Endometrial microvascular endothelial cells (primary cell): ENCODE data around the gene POSTN. TPM values are rescaled to one million over a fixed set of nuclear protein-coding genes. Genes with fewer than 3 reads are reported as not detected.
"Not testable (repeated sequence)": the region's sequence is repeated elsewhere in the genome, so short reads cannot be mapped to it uniquely, and the experiment has no call there.

Source experiments
- in situ Hi-C: cut with HindIII; loops from 2 replicates; pipeline ENCODE4 v1.10.0; 2017; ENCODE audit warnings: low sequenced_read_pairs, low pct_unique_long_range_greater_than_20kb; ENCODE audit errors: inconsistent ontology term
- total RNA-seq: library from RNA; depleted of rRNA; stranded (reverse); fragments of >200 nt; gene quantifications from one replicate; pipeline ENCODE4 v1.2.3, GENCODE V29; 2015; ENCODE audit errors: inconsistent ontology term

Gene POSTN
- total RNA-seq, 1 donor from 2014 or later: 14.8 TPM

- in situ Hi-C loops: no loop called here
These were observed 3.3 kb upstream of the POSTN start for GRCh38 chr13:37601648-37602440.

GRCh38 chr13:37599519-37599918 is 951 bp upstream of the POSTN start:
- in situ Hi-C loops: no loop called here

- in situ Hi-C loops: no loop called here
These were observed 1.0 kb downstream of the POSTN start for GRCh38 chr13:37597477-37598025.

DNA sequence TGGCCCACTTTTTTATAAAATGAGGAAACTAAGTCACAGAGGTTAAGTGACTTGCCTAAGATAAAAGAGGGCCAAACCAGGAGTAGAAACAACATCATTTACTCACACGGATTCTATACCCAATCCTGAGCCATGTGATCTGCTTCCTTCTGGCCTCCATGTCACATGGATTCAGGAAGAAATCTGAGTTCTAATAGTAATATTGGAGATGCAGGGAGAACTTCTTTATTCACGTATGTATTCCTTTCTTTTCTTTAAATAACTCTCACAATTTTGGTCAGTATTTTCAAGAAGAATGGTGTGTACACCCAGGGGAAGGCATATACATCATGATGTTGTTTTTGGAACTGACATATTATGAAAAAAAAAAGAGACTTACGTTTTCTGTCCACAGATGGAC is 1.8 kb downstream of the POSTN start:
- in situ Hi-C loops: no loop called here

GRCh38 chr13:37595162-37595561 is 3.4 kb downstream of the POSTN start:
- in situ Hi-C loops: no loop called here

- in situ Hi-C loops: no loop called here
These were observed 4.0 kb downstream of the POSTN start for GRCh38 chr13:37594550-37594949.

DNA sequence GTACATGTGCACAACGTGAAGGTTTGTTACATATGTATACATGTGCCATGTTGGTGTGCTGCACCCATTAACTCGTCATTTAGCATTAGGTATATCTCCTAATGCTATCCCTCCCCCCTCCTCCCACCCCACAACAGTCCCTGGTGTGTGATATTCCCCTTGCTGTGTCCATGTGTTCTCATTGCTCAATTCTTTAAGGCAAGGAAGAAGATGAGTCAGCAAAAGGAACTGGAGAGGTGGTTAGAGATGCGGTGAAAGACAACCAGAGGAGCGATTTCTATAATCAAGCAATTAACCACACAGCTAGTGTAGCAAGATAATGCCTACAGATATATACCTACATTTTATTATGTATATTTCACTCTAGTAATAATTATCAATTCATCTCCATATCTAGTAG is 9.2 kb downstream of the POSTN start:
- in situ Hi-C loops: not testable (repeated sequence)

DNA sequence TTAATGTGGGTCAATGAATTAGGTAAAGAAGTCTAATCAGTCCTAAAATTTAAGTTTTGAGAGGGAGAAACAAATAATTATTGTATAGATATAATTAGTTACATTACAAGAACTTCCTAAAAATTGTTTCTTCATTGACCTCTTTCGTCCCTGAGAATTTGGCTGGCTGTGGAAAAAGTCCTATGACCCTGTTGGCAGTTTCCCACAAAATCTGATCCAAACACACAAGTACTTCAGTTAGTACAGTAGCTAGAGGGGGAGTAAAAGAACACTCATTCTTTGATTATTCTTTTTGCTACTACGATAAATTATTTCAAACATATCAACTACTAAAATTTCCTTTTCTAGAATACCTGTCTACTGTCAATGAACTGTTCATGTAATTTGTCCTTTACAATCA is 11.3 kb downstream of the POSTN start:
- in situ Hi-C loops: no loop called here

GRCh38 chr13:37586164-37586563 is 12.4 kb downstream of the POSTN start:
- in situ Hi-C loops: no loop called here

- in situ Hi-C loops: no loop called here
These were observed 13.0 kb downstream of the POSTN start for GRCh38 chr13:37585541-37585940.

- in situ Hi-C loops: no loop called here
These were observed 22.0 kb downstream of the POSTN start for GRCh38 chr13:37576601-37577000.

- in situ Hi-C loops: no loop called here
These were observed 33.1 kb downstream of the POSTN start for GRCh38 chr13:37565425-37565824.

DNA sequence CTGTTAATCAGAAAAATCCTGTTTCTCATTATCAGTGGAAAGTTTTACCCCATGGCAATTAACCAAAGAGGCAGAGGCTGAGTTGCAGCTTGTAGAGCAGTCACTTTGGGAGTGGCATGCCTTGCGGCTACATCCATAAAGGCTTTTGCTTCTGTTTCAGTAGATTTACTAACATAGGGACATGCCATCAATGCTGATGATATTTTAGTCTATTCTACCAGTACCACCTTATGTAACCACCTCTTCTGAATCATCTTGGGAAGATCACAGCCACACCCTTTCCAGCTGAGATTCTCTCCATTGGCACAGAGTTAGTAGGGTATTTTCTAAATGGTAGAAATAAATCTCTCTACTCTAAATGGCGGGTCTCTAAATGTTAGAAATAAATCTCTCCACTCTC is 37.5 kb downstream of the POSTN start:
- in situ Hi-C loops: no loop called here

- in situ Hi-C loops: no loop called here
These were observed 38.0 kb downstream of the POSTN start for GRCh38 chr13:37560526-37560925.

DNA sequence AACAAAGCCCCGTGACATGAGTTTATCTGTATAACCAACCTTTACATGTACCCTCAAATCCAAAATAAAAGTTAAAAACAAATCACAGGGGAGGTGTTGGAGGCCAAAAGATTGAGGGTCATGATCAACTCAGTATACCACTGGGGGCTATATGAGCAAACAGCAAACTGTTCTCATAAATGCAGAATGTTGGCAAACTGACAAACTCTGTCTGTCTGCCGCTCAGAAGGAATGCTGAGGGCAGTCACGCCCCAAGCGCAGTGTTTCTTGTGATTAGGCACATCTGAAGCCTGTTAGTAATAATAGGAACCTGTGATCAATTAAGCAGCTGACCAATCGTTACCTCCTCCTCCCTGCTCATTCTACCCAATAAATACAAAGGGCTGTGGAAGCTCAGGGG is 39.8 kb downstream of the POSTN start:
- in situ Hi-C loops: not testable (repeated sequence)

- in situ Hi-C loops: no loop called here
These were observed 52.5 kb downstream of the POSTN start for GRCh38 chr13:37546087-37546486.

DNA sequence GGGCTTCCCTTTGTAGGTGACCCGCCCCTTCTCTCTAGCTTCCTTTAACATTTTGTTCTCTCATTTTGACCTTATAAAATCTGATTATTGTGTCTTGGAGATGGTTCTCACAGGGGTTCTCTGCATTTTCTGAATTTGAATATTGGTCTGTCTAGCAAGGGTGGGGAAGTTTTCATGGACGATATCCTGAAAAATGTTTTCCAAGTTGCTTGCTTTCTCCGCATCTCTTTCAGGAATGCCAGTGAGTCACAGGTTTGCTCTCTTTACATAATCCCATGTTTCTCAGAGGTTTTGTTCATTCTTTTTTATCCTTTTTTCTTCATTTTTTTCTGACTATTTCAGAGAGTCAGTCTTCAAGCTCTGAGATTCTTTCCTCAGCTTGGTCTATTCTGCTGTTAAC is 53.6 kb downstream of the POSTN start:
- in situ Hi-C loops: no loop called here

- in situ Hi-C loops: no loop called here
These were observed 58.5 kb downstream of the POSTN start for GRCh38 chr13:37539976-37540605.

DNA sequence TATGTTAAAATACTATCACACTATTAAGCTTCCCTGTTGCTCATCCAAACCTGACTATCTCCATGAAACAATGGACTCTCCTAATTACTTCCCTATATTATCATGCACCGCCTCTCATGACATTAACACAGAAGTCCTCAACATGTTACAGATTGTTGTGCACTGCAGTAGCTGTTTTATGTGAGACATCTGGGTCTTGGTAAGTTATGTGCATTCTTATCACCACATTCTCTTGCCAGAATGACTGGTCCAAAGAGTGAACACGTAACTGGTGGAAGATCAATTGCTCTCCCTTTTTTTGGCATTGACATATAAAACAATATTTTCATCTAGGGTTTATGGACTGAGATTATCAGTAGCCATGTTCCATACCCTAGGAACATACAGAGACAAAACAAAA is 59.4 kb downstream of the POSTN start:
- in situ Hi-C loops: no loop called here

- in situ Hi-C loops: no loop called here
These were observed 63.1 kb downstream of the POSTN start for GRCh38 chr13:37535501-37535900.
